Measurements from ENCODE around the gene KDM1B.

GRCh38 chr6:18245079-18245478 is 89.9 kb downstream of the KDM1B start:
- TF ChIP-seq ZFX (CRISPR knock-in tag; IDR thresholded peaks at IDR 0.05), result no peak
- TF ChIP-seq SP2 (IDR thresholded peaks at IDR 0.05; ENCODE audit: extremely low read depth, low read depth, low read length, poor library complexity, severe bottlenecking), result no peak
- no peak for TF ChIP-seq POLR2A (conservative IDR thresholded peaks at IDR 0.05)
- no peak for TF ChIP-seq CBFA2T2 (conservative IDR thresholded peaks at IDR 0.05)
- TF ChIP-seq CREM (IDR thresholded peaks at IDR 0.05; ENCODE audit: low read depth), result no peak
- TF ChIP-seq ZNF75A (CRISPR knock-in tag; IDR thresholded peaks at IDR 0.05), result no peak

Data from K562 (cell line).